CD14-positive monocyte (primary cell): ENCODE data around the gene AGXT. TPM values are rescaled to one million over a fixed set of nuclear protein-coding genes. Genes with fewer than 3 reads are reported as not detected.
A peak's percentile ranks its signal among the peaks of the same experiment; 100 is the strongest.

Source experiments
- DNase-seq, 3 donors: peaks; one replicate each; pipeline ENCODE4 v3.0.0-alpha.2; 2011 to 2022
- H2AFZ ChIP-seq: 2 replicates; pipeline ENCODE4 v1.6.0; 2012; ENCODE audit warnings: mild to moderate bottlenecking, low read depth, low read length, inconsistent platforms; ENCODE audit not compliant: insufficient read depth, poor library complexity, severe bottlenecking
- H3K27ac ChIP-seq, 2 donors: 1 replicate in 1 of 2; 2 replicates in 1 of 2; pipeline ENCODE4 v1.5.1; 2012 to 2013; ENCODE audit warnings: low read length in 2 of 2, control low read depth in 1 of 2, inconsistent platforms in 1 of 2, low read depth in 1 of 2, mild to moderate bottlenecking in 1 of 2
- H3K27me3 ChIP-seq, 2 donors: one replicate each; pipeline versions ENCODE4 v1.6.0 to v1.6.1; 2011 to 2013; ENCODE audit warnings: low read length in 2 of 2; ENCODE audit not compliant: control insufficient read depth in 2 of 2, insufficient read depth in 2 of 2
- H3K36me3 ChIP-seq, 2 donors: replicated peaks in 1 of 2; 1 replicate in 1 of 2; 2 replicates in 1 of 2; pipeline versions ENCODE4 v1.5.1 to v1.6.1; 2012 to 2013; ENCODE audit warnings: low read length in 2 of 2, control low read depth in 1 of 2, inconsistent platforms in 1 of 2, mild to moderate bottlenecking in 1 of 2; ENCODE audit not compliant: insufficient read depth in 2 of 2, control insufficient read depth in 1 of 2
- H3K4me1 ChIP-seq, 2 donors: 1 replicate in 1 of 2; 2 replicates in 1 of 2; pipeline versions ENCODE4 v1.5.1 to v1.6.1; 2012 to 2013; ENCODE audit warnings: low read length in 2 of 2, control low read depth in 1 of 2, inconsistent platforms in 1 of 2, mild to moderate bottlenecking in 1 of 2, moderate library complexity in 1 of 2; ENCODE audit not compliant: insufficient read depth in 2 of 2, control insufficient read depth in 1 of 2
- H3K4me2 ChIP-seq: replicated peaks from 2 replicates; pipeline ENCODE3; 2012; ENCODE audit warnings: low read length, moderate library complexity, mild to moderate bottlenecking; ENCODE audit not compliant: poor library complexity, severe bottlenecking; ENCODE audit errors: extremely low read depth
- H3K4me3 ChIP-seq, 3 experiments: fragments of 200-600 bp in 1 of 3; sonication (generic) in 1 of 3; replicated peaks in 1 of 3; 1 replicate in 2 of 3; 2 replicates in 1 of 3; pipeline ENCODE4 v1.5.1; 2011 to 2013; ENCODE audit warnings: low read length in 3 of 3, mild to moderate bottlenecking in 3 of 3, control low read depth in 2 of 3, low read depth in 2 of 3, inconsistent platforms in 1 of 3, moderate library complexity in 1 of 3
- H3K79me2 ChIP-seq: 2 replicates; pipeline ENCODE4 v1.6.0; 2012; ENCODE audit warnings: mild to moderate bottlenecking, control low read depth, inconsistent platforms, low read length, moderate library complexity; ENCODE audit not compliant: insufficient read depth
- H3K9ac ChIP-seq: 2 replicates; pipeline ENCODE4 v1.6.0; 2017; ENCODE audit warnings: low read length, mild to moderate bottlenecking; ENCODE audit not compliant: insufficient read depth, poor library complexity, severe bottlenecking
- H3K9me3 ChIP-seq, 2 donors: replicated peaks in 1 of 2; 1 replicate in 1 of 2; 2 replicates in 1 of 2; pipeline versions ENCODE4 v1.5.1 to v1.6.1; 2012 to 2013; ENCODE audit warnings: low read length in 2 of 2, control low read depth in 1 of 2; ENCODE audit not compliant: control insufficient read depth in 1 of 2, insufficient read depth in 1 of 2
- H4K20me1 ChIP-seq: 2 replicates; pipeline ENCODE4 v1.6.0; 2012; ENCODE audit warnings: mild to moderate bottlenecking, low read length, control low read depth, moderate library complexity; ENCODE audit not compliant: insufficient read depth
- H3K27ac Mint-ChIP-seq, 7 donors: one replicate each; pipeline ENCODE4 v1.8.0; 2020; ENCODE audit warnings: mild to moderate bottlenecking in 7 of 7, mixed read lengths in 7 of 7, moderate library complexity in 6 of 7, inconsistent platforms in 2 of 7
- H3K27me3 Mint-ChIP-seq, 3 donors: one replicate each; pipeline ENCODE4 v1.8.0; 2021 to 2022; ENCODE audit warnings: low read depth in 3 of 3, mild to moderate bottlenecking in 3 of 3, mixed read lengths in 3 of 3, moderate library complexity in 3 of 3, inconsistent platforms in 1 of 3
- H3K36me3 Mint-ChIP-seq, 2 donors: one replicate each; pipeline ENCODE4 v1.8.0; 2020; ENCODE audit warnings: mixed read lengths in 2 of 2, inconsistent platforms in 1 of 2, mild to moderate bottlenecking in 1 of 2
- H3K4me1 Mint-ChIP-seq: one replicate; pipeline ENCODE4 v1.8.0; 2020; ENCODE audit warnings: mild to moderate bottlenecking, mixed read lengths
- H3K4me3 Mint-ChIP-seq, 2 donors: one replicate each; pipeline ENCODE4 v1.8.0; 2020; ENCODE audit warnings: mild to moderate bottlenecking in 2 of 2, mixed read lengths in 2 of 2, moderate library complexity in 1 of 2
- H3K9me3 Mint-ChIP-seq, 7 donors: one replicate each; pipeline ENCODE4 v1.8.0; 2020 to 2022; ENCODE audit warnings: mixed read lengths in 7 of 7, mild to moderate bottlenecking in 6 of 7, moderate library complexity in 6 of 7, inconsistent platforms in 2 of 7
- WGBS: methylation state at CpG from one replicate; pipeline ENCODE4 v1.1.5; 2013; ENCODE audit warnings: missing lambda C conversion rate; ENCODE audit not compliant: insufficient coverage; 5-methylcytosine and 5-hydroxymethylcytosine counted together
- intact Hi-C, 2 donors: fragments of 100-400 bp; cut with micrococcal nuclease; formaldehyde crosslinking; loops; one replicate each; pipeline versions ENCODE4 v1.15.0 to v1.15.1; 2023
- polyA plus RNA-seq, 3 donors: library from polyadenylated mRNA; depleted of rRNA in 1 of 3; unstranded in 2 of 3; stranded (reverse) in 1 of 3; fragments of 300-500 nt in 2 of 3; fragments of >200 nt in 1 of 3; fragmentation: Illumina TruSeq in 2 of 3; gene quantifications; 1 replicate in 2 of 3; 2 replicates in 1 of 3; pipeline ENCODE4 v1.2.3, GENCODE V29; 2012 to 2021
- TF ChIP-seq, protein P1 (sequence below): fragments of 200-600 bp; IDR thresholded peaks from one replicate; pipeline ENCODE4 v1.8.0; 2022; ENCODE audit warnings: antibody characterized with exemption, mild to moderate bottlenecking

The AGXT gene
- polyA plus RNA-seq, 3 donors, result not detected

DNA sequence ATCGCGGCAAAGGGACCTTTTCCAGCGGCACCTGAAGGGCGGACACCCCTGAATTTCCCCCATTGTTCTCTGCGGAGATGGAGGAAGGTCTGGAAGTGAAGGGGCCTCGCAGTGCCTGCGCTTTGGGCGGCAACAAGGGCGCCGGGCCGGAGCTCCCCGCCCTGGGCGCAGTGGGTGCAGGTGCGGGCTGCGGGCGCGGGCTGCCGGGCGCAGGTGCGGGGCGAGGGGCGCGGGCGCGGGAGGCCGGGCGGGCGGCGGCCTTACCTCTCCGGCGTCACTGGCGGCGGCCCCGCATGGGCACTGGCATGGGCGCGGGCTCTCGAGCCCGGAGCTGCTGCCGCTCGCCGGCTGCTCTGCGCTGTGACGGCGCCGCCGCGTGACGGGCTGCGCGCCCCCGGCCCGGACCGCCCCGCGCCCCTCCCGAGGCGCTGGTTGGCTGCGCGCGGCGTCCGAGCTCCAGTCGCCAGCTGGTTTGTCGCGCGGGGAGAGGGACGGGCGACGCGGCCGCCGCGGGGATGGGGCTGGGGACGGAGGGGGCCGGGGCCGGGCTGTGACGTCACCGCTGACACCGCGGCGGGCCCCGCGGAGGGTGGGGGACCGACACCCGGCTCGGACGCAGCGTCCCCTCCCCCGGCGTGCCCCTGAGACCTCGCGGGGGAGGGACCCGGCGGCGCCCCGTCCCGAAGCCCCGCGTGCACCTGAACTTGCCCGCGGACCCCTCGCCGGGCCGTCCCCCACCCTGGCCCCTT, 48.6 kb upstream of the AGXT start, which contains the start of gene KIF1A:
TSS of gene KIF1A (minus strand) at position 362 of the 749 bp plus-strand sequence. CDS start 22,467 bp downstream, outside the sequence.
- Mint-ChIP-seq H3K4me3 (peak within 1 kb of the TSS in 1 of 2 donors; percentile 84), H3K36me3 (peaks cover 0 to 1% of the 10 kb centered on the region in 2 donors), H3K9me3 (peaks cover 6 to 23% (median 9%) of the 10 kb centered on the region in 7 donors), H3K27me3 (peaks cover 47 to 83% (median 68%) of the 10 kb centered on the region in 3 donors), H3K4me1 (no peaks in the 10 kb centered on the region), H3K27ac (no peak within 1 kb of the TSS)
- Histone ChIP-seq H3K27ac (no peak within 1 kb of the TSS), H3K9ac (no peak within 1 kb of the TSS), H3K4me1 (no peaks in the 10 kb centered on the region), H3K4me3 (no peak within 1 kb of the TSS), H3K9me3 (peaks cover 5 to 27% of the 10 kb centered on the region in 2 donors), H3K36me3 (no peaks in the 10 kb centered on the region), H3K79me2 (no peaks in the 10 kb centered on the region), H3K4me2 (peak within 1 kb of the TSS; percentile 11), H2AFZ (no peak within 1 kb of the TSS), H3K27me3 (peaks cover 41 to 64% of the 10 kb centered on the region in 2 donors), H4K20me1 (no peaks in the 10 kb centered on the region)
- under 1% methylated on average over 103 of the region's 104 CpGs for WGBS
- intact Hi-C loops, result no loop called here
- TF ChIP-seq, protein P1, sequence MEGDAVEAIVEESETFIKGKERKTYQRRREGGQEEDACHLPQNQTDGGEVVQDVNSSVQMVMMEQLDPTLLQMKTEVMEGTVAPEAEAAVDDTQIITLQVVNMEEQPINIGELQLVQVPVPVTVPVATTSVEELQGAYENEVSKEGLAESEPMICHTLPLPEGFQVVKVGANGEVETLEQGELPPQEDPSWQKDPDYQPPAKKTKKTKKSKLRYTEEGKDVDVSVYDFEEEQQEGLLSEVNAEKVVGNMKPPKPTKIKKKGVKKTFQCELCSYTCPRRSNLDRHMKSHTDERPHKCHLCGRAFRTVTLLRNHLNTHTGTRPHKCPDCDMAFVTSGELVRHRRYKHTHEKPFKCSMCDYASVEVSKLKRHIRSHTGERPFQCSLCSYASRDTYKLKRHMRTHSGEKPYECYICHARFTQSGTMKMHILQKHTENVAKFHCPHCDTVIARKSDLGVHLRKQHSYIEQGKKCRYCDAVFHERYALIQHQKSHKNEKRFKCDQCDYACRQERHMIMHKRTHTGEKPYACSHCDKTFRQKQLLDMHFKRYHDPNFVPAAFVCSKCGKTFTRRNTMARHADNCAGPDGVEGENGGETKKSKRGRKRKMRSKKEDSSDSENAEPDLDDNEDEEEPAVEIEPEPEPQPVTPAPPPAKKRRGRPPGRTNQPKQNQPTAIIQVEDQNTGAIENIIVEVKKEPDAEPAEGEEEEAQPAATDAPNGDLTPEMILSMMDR, result no peak
- no peak for DNase-seq

DNA sequence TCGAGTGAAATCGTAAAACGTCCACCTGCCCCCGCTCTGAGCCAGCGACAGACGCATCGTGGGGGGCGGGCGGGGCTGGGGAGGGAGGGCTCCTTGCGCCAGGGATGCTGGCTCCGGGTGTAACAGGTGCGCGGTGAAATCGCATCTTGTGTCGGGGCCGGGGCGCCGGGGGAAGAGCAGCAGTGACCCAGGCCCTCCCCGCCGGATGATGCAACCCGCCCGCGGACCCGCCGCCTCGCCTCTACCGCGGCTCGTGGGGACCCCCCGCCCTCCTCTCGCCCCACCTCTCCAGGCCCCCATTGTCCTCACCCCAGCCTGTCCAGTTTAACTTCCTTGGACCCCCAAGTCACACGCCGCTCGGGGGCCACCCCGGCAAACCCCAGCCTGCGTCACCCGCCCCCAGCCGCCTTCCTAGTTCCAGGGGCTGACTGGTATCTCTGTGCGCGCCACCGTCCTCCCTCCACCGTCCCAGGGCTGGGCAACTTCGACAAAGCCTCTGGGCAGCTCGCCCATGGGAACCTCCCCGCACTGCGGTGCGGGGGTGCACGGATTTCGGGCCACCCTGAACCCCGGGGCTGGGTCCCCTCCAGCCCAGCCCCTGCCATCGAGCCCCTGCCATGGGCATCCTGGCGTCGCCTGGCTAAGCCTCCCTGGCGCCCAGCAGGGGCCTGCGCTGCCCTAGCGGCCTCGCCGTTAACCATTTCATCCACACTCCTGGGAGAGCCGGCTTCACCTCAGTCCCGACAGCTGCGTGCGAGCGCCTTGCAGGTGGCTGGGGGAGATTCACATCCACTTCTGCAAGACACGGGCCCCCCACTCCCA, 47.8 kb upstream of the AGXT start:
- intact Hi-C loops, result no loop called here
- Mint-ChIP-seq H3K27me3 (peaks cover 47 to 85% (median 75%) of the 10 kb centered on the region in 3 donors), H3K36me3 (peaks cover 0 to 1% of the 10 kb centered on the region in 2 donors), H3K27ac (no peak overlapping the region), H3K4me3 (peak overlapping the region in 1 of 2 donors; percentile 84), H3K9me3 (peaks cover 6 to 23% (median 9%) of the 10 kb centered on the region in 7 donors), H3K4me1 (no peaks in the 10 kb centered on the region)
- no peak for DNase-seq
- Histone ChIP-seq H2AFZ (no peak overlapping the region), H4K20me1 (no peaks in the 10 kb centered on the region), H3K27ac (no peak overlapping the region), H3K4me3 (no peak overlapping the region), H3K9ac (no peak overlapping the region), H3K36me3 (no peaks in the 10 kb centered on the region), H3K4me2 (no peak overlapping the region), H3K27me3 (peaks cover 41 to 70% of the 10 kb centered on the region in 2 donors), H3K4me1 (no peaks in the 10 kb centered on the region), H3K9me3 (peaks cover 5 to 27% of the 10 kb centered on the region in 2 donors), H3K79me2 (no peaks in the 10 kb centered on the region)
- 1% methylated on average over 58 of the region's 64 CpGs for WGBS
- TF ChIP-seq, protein P1, result no peak
